K562 (cell line): Measurements from ENCODE around the gene MMRN2. TPM values are rescaled to one million over a fixed set of nuclear protein-coding genes. Genes with fewer than 3 reads are reported as not detected.
"Not testable (repeated sequence)": the region's sequence is repeated elsewhere in the genome, so short reads cannot be mapped to it uniquely, and the experiment has no call there.

Source experiments
- ATAC-seq: fragments of 200-7000 bp; cut with Tn5 transposase; 3 replicates; pipeline ENCODE4 v1.9.1; 2020; ENCODE audit warnings: moderate library complexity
- BruUV-seq: library from RNA; stranded (reverse); fragments of 400-500 nt; replicated peaks from 2 replicates; lab custom pipeline; 2021; lab: Mats Ljungman, UMichigan
- CTCF ChIA-PET: fragments of 300-600 bp; formaldehyde crosslinking; extraction: SDS; loops from one replicate; lab custom pipeline; 2021; ENCODE audit warnings: low intra/inter-chr PET ratio; lab: Yijun Ruan, JAX
- POLR2A ChIA-PET: fragments of 300-600, 350-650 bp; sonication (Branson Sonifier 250); formaldehyde crosslinking; extraction: SDS; loops from one replicate; lab custom pipeline; 2021; ENCODE audit warnings: antibody characterized with exemption, inconsistent platforms; lab: Yijun Ruan, JAX
- DNase-seq, 4 experiments: peaks; one replicate each; pipeline versions ENCODE4 v3.0.0 to v3.0.0-alpha.2; 2011 to 2018; ENCODE audit warnings: low spot score in 3 of 4, mixed read lengths in 3 of 4; ENCODE audit errors: extremely low read depth in 1 of 4
- FAIRE-seq: peaks from 2 replicates; lab custom pipeline; 2011; peaks lifted over from hg19 to GRCh38; lab: Jason Lieb, UNC
- H2AFZ ChIP-seq: 2 replicates; pipeline ENCODE4 v1.6.0; 2011; ENCODE audit warnings: low read depth, low read length, control low read depth, inconsistent platforms
- H3K27ac ChIP-seq: fragments of 200-600 bp; 3 replicates; pipeline ENCODE4 v1.8.0; 2011; ENCODE audit warnings: low read depth, mild to moderate bottlenecking, control low read depth, inconsistent platforms, low read length, moderate library complexity, mixed read lengths; ENCODE audit errors: extremely low read depth
- H3K27me3 ChIP-seq, 2 experiments: fragments of 300-600 bp in 1 of 2; 2 replicates in 1 of 2; 3 replicates in 1 of 2; pipeline versions ENCODE4 v1.6.0 to v1.8.0; 2011; ENCODE audit warnings: inconsistent platforms in 2 of 2, low read length in 2 of 2, mild to moderate bottlenecking in 1 of 2, mixed read lengths in 1 of 2, moderate library complexity in 1 of 2; ENCODE audit not compliant: control insufficient read depth in 2 of 2, insufficient read depth in 2 of 2
- H3K36me3 ChIP-seq: fragments of 300-600 bp; 3 replicates; pipeline ENCODE4 v1.8.0; 2011; ENCODE audit warnings: mild to moderate bottlenecking, low read length, inconsistent platforms; ENCODE audit not compliant: control insufficient read depth, insufficient read depth
- H3K4me1 ChIP-seq, 2 experiments: fragments of 200-600 bp in 1 of 2; replicated peaks in 1 of 2; 2 replicates in 1 of 2; 3 replicates in 1 of 2; pipeline versions ENCODE4 v1.5.1 to v1.8.0; 2011; ENCODE audit warnings: inconsistent platforms in 2 of 2, low read length in 2 of 2, mild to moderate bottlenecking in 1 of 2, mixed read lengths in 1 of 2, moderate library complexity in 1 of 2; ENCODE audit not compliant: control insufficient read depth in 2 of 2, insufficient read depth in 2 of 2
- H3K4me2 ChIP-seq: 2 replicates; pipeline ENCODE4 v1.6.1; 2011; ENCODE audit warnings: low read length, control low read depth, inconsistent platforms, mixed read lengths; ENCODE audit not compliant: insufficient read depth
- H3K4me3 ChIP-seq: fragments of 200-600 bp; sonication (generic), shearing (Covaris generic); 2 replicates; pipeline ENCODE4 v1.5.1; 2016; ENCODE audit warnings: control low read depth, inconsistent platforms
- H3K79me2 ChIP-seq: fragments of 200-600 bp; 3 replicates; pipeline ENCODE4 v1.8.0; 2011; ENCODE audit warnings: low read length, inconsistent platforms; ENCODE audit not compliant: control insufficient read depth, insufficient read depth
- H3K9ac ChIP-seq, 2 experiments: 2 replicates each; pipeline versions ENCODE4 v1.6.0 to v1.6.1; 2011; ENCODE audit warnings: low read depth in 2 of 2, low read length in 2 of 2, control low read depth in 1 of 2, inconsistent platforms in 1 of 2, mild to moderate bottlenecking in 1 of 2, mixed read lengths in 1 of 2; ENCODE audit not compliant: insufficient read depth in 1 of 2
- H3K9me1 ChIP-seq: one replicate; pipeline ENCODE4 v1.6.0; 2011; ENCODE audit warnings: inconsistent platforms, mild to moderate bottlenecking, low read length, moderate library complexity; ENCODE audit not compliant: control insufficient read depth, insufficient read depth
- H3K9me3 ChIP-seq: replicated peaks from 2 replicates; pipeline ENCODE4 v1.5.1; 2011; ENCODE audit warnings: low read depth, low read length, inconsistent platforms; ENCODE audit not compliant: control insufficient read depth, insufficient read depth
- H4K20me1 ChIP-seq: replicated peaks from 2 replicates; pipeline ENCODE4 v1.6.1; 2011; ENCODE audit warnings: low read length, inconsistent platforms, mixed read lengths; ENCODE audit not compliant: control insufficient read depth, insufficient read depth
- TBL1XR1 ChIP-seq, 2 experiments: IDR thresholded peaks; 2 replicates each; pipeline ENCODE4 v1.6.1; 2012; ENCODE audit warnings: improper control_type of control experiment in 2 of 2, low read length in 2 of 2, mild to moderate bottlenecking in 1 of 2
- WGBS: fragments of 100-300 bp; shearing (Covaris generic); methylation state at CpG from one replicate; pipeline ENCODE4 v1.1.6; 2016; ENCODE audit warnings: low coverage, mixed read lengths; ENCODE audit not compliant: insufficient coverage; ENCODE audit errors: missing lambda C conversion rate; 5-methylcytosine and 5-hydroxymethylcytosine counted together
- in situ Hi-C: fragments of 300-500 bp; cut with MboI; formaldehyde crosslinking; loops from 4 replicates; pipeline ENCODE4 v1.15.0; 2018; ENCODE audit warnings: inconsistent platforms, mixed read lengths
- intact Hi-C: fragments of 100-400 bp; cut with micrococcal nuclease; formaldehyde crosslinking; loops from 2 replicates; pipeline ENCODE4 v1.14.2; 2022
- polyA plus RNA-seq, 8 experiments: library from polyadenylated mRNA; depleted of rRNA in 4 of 8; stranded (reverse) in 5 of 8; unstranded in 3 of 8; fragments of >200 nt; fragmentation: Nextera tagmentation in 2 of 8; fragmentation: Illumina TruSeq in 1 of 8; extraction: Ambion mirVana in 2 of 8; extraction: Trizol in 1 of 8; gene quantifications; 2 replicates each; pipeline versions ENCODE4 v1.2.1 to v1.2.3, GENCODE V29; 2011 to 2014; ENCODE audit warnings: inconsistent platforms in 1 of 8, missing spikeins in 1 of 8
- total RNA-seq, 7 experiments: library from RNA; depleted of rRNA in 6 of 7; stranded (reverse); fragments of >200 nt in 6 of 7; fragmentation: Illumina TruSeq in 2 of 7; extraction: Trizol in 2 of 7; gene quantifications; 2 replicates each; pipeline versions ENCODE4 v1.2.1 to v1.2.3, GENCODE V29; 2011 to 2021; ENCODE audit warnings: low replicate concordance in 1 of 7

MMRN2 gene
- total and polyA plus RNA-seq, 9 of the 15 experiments (the other 6 are each of a cell fraction or from before 2014, with no cell fraction given) = 0.07 to 2.0 (median 1.2) TPM

DNA sequence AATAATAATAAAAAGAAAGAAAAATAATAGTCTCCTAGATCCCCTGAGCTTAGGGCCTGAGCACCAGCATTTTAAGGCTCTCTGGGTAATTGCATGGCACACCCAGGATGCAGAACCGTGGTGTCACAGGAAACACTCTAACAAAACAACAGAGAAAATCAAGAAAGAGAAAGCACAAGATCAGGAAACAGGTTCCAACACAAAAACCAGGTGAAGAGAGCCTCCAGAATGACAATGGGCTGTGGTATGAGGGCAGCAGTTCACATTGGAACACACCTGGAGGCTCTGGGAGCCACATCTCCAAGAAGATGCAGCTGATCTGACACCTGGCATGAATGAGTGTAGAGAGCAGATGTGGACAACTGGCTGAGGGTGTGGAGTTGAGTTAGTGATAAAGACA, 7.1 kb downstream of the MMRN2 start:
- Histone ChIP-seq H3K4me1 (peaks cover 16 to 19% of the 10 kb centered on the region in 2 experiments), H3K79me2 (no peaks in the 10 kb centered on the region), H3K4me2 (no peak overlapping the region), H3K4me3 (no peak overlapping the region), H3K27me3 (no peaks in the 10 kb centered on the region), H3K36me3 (no peaks in the 10 kb centered on the region), H3K27ac (no peak overlapping the region), H4K20me1 (no peaks in the 10 kb centered on the region), H3K9me3 (0 out of 2 replicates have a peak, but pooled peaks cover 3% of the 10 kb centered on the region), H3K9ac (no peak overlapping the region), H3K9me1 (no peaks in the 10 kb centered on the region), H2AFZ (no peak overlapping the region)
- intact Hi-C loops = no loop called here
- in situ Hi-C loops = no loop called here
- CTCF ChIA-PET = interaction anchor here (0.6 kb wide), 1 partner anchor 918 kb away, joined by 3 read pairs; no protein-coding TSS in a partner anchor
- BruUV-seq = no TSS peak
- TF ChIP-seq TBL1XR1 (IDR thresholded peaks at IDR 0.05; ENCODE audit: low read length in 2 of 2) = no peak
- DNase-seq (no peak), ATAC-seq (no peak), FAIRE-seq (no peak)
- WGBS = 17% methylated on average over 1 of the region's 1 CpG
- POLR2A ChIA-PET = no interaction called here

DNA sequence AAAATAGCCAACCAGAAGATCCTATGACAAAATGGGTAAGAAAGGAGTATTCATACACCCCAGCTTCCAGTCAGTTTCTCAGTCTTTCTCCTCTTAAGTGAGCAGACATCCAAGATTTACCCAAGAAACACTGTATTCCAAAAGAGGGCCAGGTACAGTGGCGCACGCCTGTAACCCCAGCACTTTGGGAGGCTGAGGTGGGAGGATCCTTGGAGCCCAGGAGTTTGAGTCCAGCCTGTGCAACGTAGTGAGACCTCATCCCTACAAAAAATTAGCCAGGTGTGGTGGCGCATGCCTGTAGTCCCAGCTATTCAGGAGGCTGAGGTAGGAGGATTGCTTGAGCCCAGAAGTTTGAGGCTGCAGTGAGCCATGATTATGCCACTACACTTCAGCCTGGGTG, 9.6 kb downstream of the MMRN2 start:
- H4K20me1 ChIP-seq, CTCF ChIA-PET, H3K79me2 ChIP-seq, H2AFZ ChIP-seq, ATAC-seq, POLR2A ChIA-PET, H3K4me2 ChIP-seq, FAIRE-seq, H3K9me3 ChIP-seq, H3K27ac ChIP-seq, BruUV-seq, in situ Hi-C loops, H3K9me1 ChIP-seq, H3K27me3 ChIP-seq, H3K36me3 ChIP-seq, H3K4me3 ChIP-seq, intact Hi-C loops, DNase-seq, H3K9ac ChIP-seq: not testable (repeated sequence)
- WGBS = 82% methylated on average over 4 of the region's 4 CpGs
- peaks cover 0 to 12% of the 10 kb centered on the region in 2 experiments; a peak in 2 of 5 replicates for H3K4me1 ChIP-seq
